A673 (cell line): ENCODE results near the gene MPIG6B. TPM values are rescaled to one million over a fixed set of nuclear protein-coding genes. Genes with fewer than 3 reads are reported as not detected.

ENCODE experiments used
- BruUV-seq: library from RNA; stranded (reverse); fragments of 400-500 nt; replicated peaks from 2 replicates; lab custom pipeline; 2021; lab: Mats Ljungman, UMichigan
- CTCF ChIA-PET: fragments of 300-600 bp; sonication (Branson Sonifier 250); formaldehyde crosslinking; loops from one replicate; lab custom pipeline; 2022; ENCODE audit warnings: antibody characterized with exemption; lab: Charles Lee
- POLR2A ChIA-PET: fragments of 300-600 bp; sonication (Branson Sonifier 250); formaldehyde crosslinking; loops from one replicate; lab custom pipeline; 2022; ENCODE audit warnings: antibody characterized with exemption; ENCODE audit not compliant: low non-redundant PET; lab: Charles Lee
- DNase-seq: peaks from one replicate; pipeline ENCODE4 v3.0.0-alpha.2; 2015; ENCODE audit warnings: low spot score
- H3K27ac ChIP-seq: fragments of 200-600 bp; sonication (generic); 2 replicates; pipeline ENCODE4 v1.5.1; 2016; ENCODE audit warnings: mixed run types, low read depth, mild to moderate bottlenecking, mixed read lengths, antibody characterized with exemption, low read length; ENCODE audit not compliant: poor library complexity, severe bottlenecking
- H3K27me3 ChIP-seq: fragments of 200-600 bp; sonication (generic); replicated peaks from 2 replicates; pipeline ENCODE4 v1.6.1; 2017; ENCODE audit warnings: mixed run types, low read depth, mild to moderate bottlenecking, mixed read lengths, antibody characterized with exemption, low read length; ENCODE audit not compliant: insufficient read depth, poor library complexity
- H3K36me3 ChIP-seq: fragments of 200-600 bp; sonication (generic); 2 replicates; pipeline ENCODE4 v1.6.1; 2016; ENCODE audit warnings: mixed run types, mild to moderate bottlenecking, mixed read lengths, antibody characterized with exemption, low read length; ENCODE audit not compliant: insufficient read depth, poor library complexity, severe bottlenecking
- H3K4me1 ChIP-seq: fragments of 200-600 bp; sonication (generic); 2 replicates; pipeline ENCODE4 v1.6.1; 2017; ENCODE audit warnings: mixed run types, mild to moderate bottlenecking, mixed read lengths, antibody characterized with exemption, low read length; ENCODE audit not compliant: insufficient read depth, poor library complexity, severe bottlenecking
- H3K4me3 ChIP-seq: fragments of 200-600 bp; sonication (generic); 2 replicates; pipeline ENCODE4 v1.5.1; 2016; ENCODE audit warnings: low read depth, mixed run types, mild to moderate bottlenecking, mixed read lengths, low read length; ENCODE audit not compliant: poor library complexity, severe bottlenecking
- H3K9me3 ChIP-seq: fragments of 200-600 bp; sonication (generic); 2 replicates; pipeline ENCODE4 v1.6.1; 2016; ENCODE audit warnings: mixed run types, low read depth, mild to moderate bottlenecking, mixed read lengths, antibody characterized with exemption, low read length; ENCODE audit not compliant: poor library complexity, severe bottlenecking
- CTCF ChIP-seq: fragments of 300-800, 200-600 bp; sonication (generic); conservative IDR thresholded peaks from 2 replicates; pipeline ENCODE4 v1.5.1; 2017; ENCODE audit warnings: low read depth, mild to moderate bottlenecking, antibody characterized with exemption, low read length, moderate library complexity, mixed read lengths
- EZH2 ChIP-seq: fragments of 200-600 bp; sonication (generic); IDR thresholded peaks from 2 replicates; pipeline ENCODE4 v1.6.1; 2017; ENCODE audit warnings: borderline replicate concordance, low read depth, mild to moderate bottlenecking, mixed read lengths, antibody characterized with exemption, low read length; ENCODE audit not compliant: poor library complexity, severe bottlenecking
- intact Hi-C: fragments of 100-400 bp; cut with micrococcal nuclease; formaldehyde crosslinking; loops from one replicate; pipeline ENCODE4 v1.10.0; 2022; ENCODE audit not compliant: unreplicated experiment
- total RNA-seq: library from RNA; stranded (reverse); gene quantifications from 2 replicates; pipeline ENCODE4 v1.2.3, GENCODE V29; 2021

MPIG6B gene
- total RNA-seq, 1 experiment from 2014 or later: not detected

- no peak for DNase-seq
- BruUV-seq: no TSS peak
- H3K27me3 ChIP-seq: no peaks in the 10 kb centered on the region
- no peaks in the 10 kb centered on the region for H3K9me3 ChIP-seq
- TF ChIP-seq CTCF: no peak
- TF ChIP-seq EZH2: no peak
- no peaks in the 10 kb centered on the region for H3K4me1 ChIP-seq
- ChIA-PET POLR2A (no interaction called here), CTCF (no interaction called here)
- intact Hi-C loops: loop anchor here (10.0 kb wide), 1 partner anchor 271 kb away; the partner anchor contains the start of genes NELFE and SKIC2
- H3K36me3 ChIP-seq: peaks cover 13% of the 10 kb centered on the region
- H3K27ac ChIP-seq: no peak overlapping the region
- H3K4me3 ChIP-seq: no peak overlapping the region
These were observed 39.6 kb upstream of the MPIG6B start for GRCh38 chr6:31683591-31683990.

- CTCF ChIA-PET: no interaction called here
- Histone ChIP-seq H3K4me1 (no peaks in the 10 kb centered on the region), H3K27me3 (no peaks in the 10 kb centered on the region), H3K4me3 (no peak overlapping the region), H3K9me3 (no peaks in the 10 kb centered on the region), H3K27ac (no peak overlapping the region), H3K36me3 (peaks cover 23% of the 10 kb centered on the region)
- no peak for TF ChIP-seq EZH2
- no peak for TF ChIP-seq CTCF
- POLR2A ChIA-PET: no interaction called here
- DNase-seq: no peak
- intact Hi-C loops: loop anchor here (10.0 kb wide), 1 partner anchor 268 kb away; the partner anchor contains the start of genes NELFE and SKIC2
- BruUV-seq: no TSS peak
These were observed 36.7 kb upstream of the MPIG6B start for GRCh38 chr6:31686483-31686882.

- TF ChIP-seq EZH2 (no peak), CTCF (no peak)
- intact Hi-C loops: loop anchor here (10.0 kb wide), 1 partner anchor 267 kb away; the partner anchor contains the start of genes NELFE and SKIC2
- Histone ChIP-seq H3K9me3 (no peaks in the 10 kb centered on the region), H3K27me3 (no peaks in the 10 kb centered on the region), H3K27ac (no peak overlapping the region), H3K4me1 (no peaks in the 10 kb centered on the region), H3K36me3 (peaks cover 23% of the 10 kb centered on the region), H3K4me3 (no peak overlapping the region)
- DNase-seq: no peak
- CTCF ChIA-PET: interaction anchor here (0.5 kb wide), 1 partner anchor 76 kb away, joined by 4 read pairs; no protein-coding TSS in a partner anchor
- no TSS peak for BruUV-seq
- POLR2A ChIA-PET: no interaction called here
These were observed 35.9 kb upstream of the MPIG6B start for GRCh38 chr6:31687321-31687720.
